ENCODE measurements around the gene EIF5A.

EIF5A gene

DNA sequence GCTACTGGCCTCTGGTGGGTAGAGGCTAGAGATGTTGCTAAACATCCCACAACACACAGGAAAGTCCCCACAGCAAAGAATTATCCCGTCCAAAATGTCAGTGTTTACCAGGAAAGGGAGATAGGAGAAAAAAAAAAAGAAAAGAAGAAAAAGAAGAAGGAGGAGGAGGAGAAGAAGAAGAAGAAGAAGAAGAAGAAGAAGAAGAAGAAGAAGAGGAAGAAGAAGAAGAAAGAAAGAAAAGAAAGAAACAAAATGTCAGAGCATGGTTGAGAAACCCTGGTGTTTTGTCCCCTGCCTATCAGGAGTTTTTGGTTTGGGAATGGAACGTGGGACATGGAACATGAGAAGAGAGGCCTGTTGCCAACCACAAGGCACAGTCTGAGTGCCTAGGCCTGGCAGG is 50.0 kb downstream of the EIF5A start:
- no peak for DNase-seq

DNA sequence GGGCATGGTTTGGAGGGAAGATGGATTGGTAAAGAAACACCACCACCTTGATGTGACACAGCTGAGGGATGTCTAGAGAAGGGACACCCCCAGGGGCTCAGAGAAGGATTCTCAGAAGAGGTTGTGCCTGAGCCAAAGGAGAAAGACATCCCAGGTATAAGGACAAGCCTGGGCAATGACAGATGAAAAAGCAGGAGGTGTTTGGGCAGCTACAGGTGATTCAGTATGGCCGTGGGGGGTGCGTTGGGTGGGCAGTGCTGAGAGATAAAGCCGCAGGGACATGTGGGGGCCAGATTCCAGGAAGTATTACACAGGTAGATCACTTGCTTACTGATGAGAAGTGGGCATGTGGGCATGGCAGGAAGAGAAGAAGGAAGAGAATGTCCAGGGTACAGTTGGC is 54.5 kb downstream of the EIF5A start:
- DNase-seq, result no peak
